Activated CD8-positive, alpha-beta T cell treated with anti-CD3 and anti-CD28 coated beads for 36 hours (primary cell): ENCODE results near the gene RBM8A. TPM values are rescaled to one million over a fixed set of nuclear protein-coding genes. Genes with fewer than 3 reads are reported as not detected.

ENCODE experiments used
- ATAC-seq: fragments of 200-7000 bp; cut with Tn5 transposase; one replicate; pipeline ENCODE4 v1.10.0; 2021; ENCODE audit warnings: mild to moderate bottlenecking, moderate library complexity
- CTCF ChIA-PET: fragments of 350-600 bp; sonication (Branson Sonifier 250); formaldehyde crosslinking; loops from one replicate; lab custom pipeline; 2021; ENCODE audit warnings: antibody characterized with exemption; lab: Charles Lee
- POLR2A ChIA-PET: fragments of 350-600 bp; sonication (Branson Sonifier 250); formaldehyde crosslinking; loops from one replicate; lab custom pipeline; 2021; ENCODE audit warnings: antibody characterized with exemption; lab: Charles Lee
- DNase-seq: peaks from one replicate; pipeline ENCODE4 v3.0.0-alpha.2; 2020
- H3K27ac Mint-ChIP-seq: one replicate; pipeline ENCODE4 v1.8.0; 2021; ENCODE audit warnings: mild to moderate bottlenecking, mixed read lengths
- H3K27me3 Mint-ChIP-seq: one replicate; pipeline ENCODE4 v1.8.0; 2021; ENCODE audit warnings: mixed read lengths
- H3K36me3 Mint-ChIP-seq: one replicate; pipeline ENCODE4 v1.8.0; 2021; ENCODE audit warnings: low read depth, mixed read lengths
- H3K4me1 Mint-ChIP-seq: one replicate; pipeline ENCODE4 v1.8.0; 2021; ENCODE audit warnings: low read depth, mixed read lengths
- H3K4me3 Mint-ChIP-seq: one replicate; pipeline ENCODE4 v1.8.0; 2021; ENCODE audit warnings: mild to moderate bottlenecking, moderate library complexity, mixed read lengths
- H3K9me3 Mint-ChIP-seq: one replicate; pipeline ENCODE4 v1.8.0; 2021; ENCODE audit warnings: mixed read lengths
- intact Hi-C: fragments of 100-400 bp; cut with micrococcal nuclease; formaldehyde crosslinking; loops from one replicate; pipeline ENCODE4 v1.10.0; 2022
- total RNA-seq, 2 experiments: library from RNA; stranded (reverse); gene quantifications; one replicate each; pipeline ENCODE4 v1.2.3, GENCODE V29; 2021
- TF ChIP-seq, protein P1 (sequence below): fragments of 200-600 bp; IDR thresholded peaks from one replicate; pipeline ENCODE4 v1.8.0; 2022; ENCODE audit warnings: antibody characterized with exemption, mild to moderate bottlenecking

RBM8A gene
- total RNA-seq, 2 experiments from 2014 or later: 261 to 269 TPM

DNA sequence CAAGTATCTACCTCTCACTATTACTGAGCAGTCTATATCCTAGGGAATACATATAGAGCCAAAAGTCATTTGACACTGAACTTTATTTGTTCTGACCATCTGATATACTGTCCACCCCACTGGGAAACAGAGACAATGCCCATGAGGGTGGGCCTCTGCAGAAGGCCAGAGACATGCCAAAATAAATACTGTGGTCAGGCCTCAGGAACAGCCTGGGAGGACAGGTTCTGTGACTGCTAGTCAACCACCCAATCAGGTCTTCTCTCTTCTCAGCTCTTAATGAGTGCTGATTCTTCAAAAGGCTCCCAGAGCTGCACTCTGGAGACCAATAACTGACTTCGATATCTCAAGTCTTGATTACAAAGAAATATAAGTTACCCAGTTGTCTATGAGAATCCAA lies 36.1 kb downstream of the RBM8A start:
- ChIA-PET POLR2A (interaction anchor here (1.0 kb wide), 1 partner anchor 32 kb away, joined by 3 read pairs; the partner anchor contains the start of gene PIAS3), CTCF (interaction anchor here (0.9 to 3.6 kb wide), 29 partner anchors 9 to 141 kb away, joined by 3 to 43 read pairs (median 6); partner anchors contain the start of genes ITGA10, NUDT17, PEX11B and RBM8A)
- ATAC-seq (no peak), DNase-seq (no peak)
- Mint-ChIP-seq H3K27me3 (peaks cover 1% of the 10 kb centered on the region), H3K36me3 (no peaks in the 10 kb centered on the region), H3K9me3 (no peaks in the 10 kb centered on the region), H3K27ac (no peak overlapping the region), H3K4me3 (no peak overlapping the region), H3K4me1 (peaks cover 6% of the 10 kb centered on the region)
- TF ChIP-seq, protein P1, sequence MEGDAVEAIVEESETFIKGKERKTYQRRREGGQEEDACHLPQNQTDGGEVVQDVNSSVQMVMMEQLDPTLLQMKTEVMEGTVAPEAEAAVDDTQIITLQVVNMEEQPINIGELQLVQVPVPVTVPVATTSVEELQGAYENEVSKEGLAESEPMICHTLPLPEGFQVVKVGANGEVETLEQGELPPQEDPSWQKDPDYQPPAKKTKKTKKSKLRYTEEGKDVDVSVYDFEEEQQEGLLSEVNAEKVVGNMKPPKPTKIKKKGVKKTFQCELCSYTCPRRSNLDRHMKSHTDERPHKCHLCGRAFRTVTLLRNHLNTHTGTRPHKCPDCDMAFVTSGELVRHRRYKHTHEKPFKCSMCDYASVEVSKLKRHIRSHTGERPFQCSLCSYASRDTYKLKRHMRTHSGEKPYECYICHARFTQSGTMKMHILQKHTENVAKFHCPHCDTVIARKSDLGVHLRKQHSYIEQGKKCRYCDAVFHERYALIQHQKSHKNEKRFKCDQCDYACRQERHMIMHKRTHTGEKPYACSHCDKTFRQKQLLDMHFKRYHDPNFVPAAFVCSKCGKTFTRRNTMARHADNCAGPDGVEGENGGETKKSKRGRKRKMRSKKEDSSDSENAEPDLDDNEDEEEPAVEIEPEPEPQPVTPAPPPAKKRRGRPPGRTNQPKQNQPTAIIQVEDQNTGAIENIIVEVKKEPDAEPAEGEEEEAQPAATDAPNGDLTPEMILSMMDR: no peak
- intact Hi-C loops: no loop called here

DNA sequence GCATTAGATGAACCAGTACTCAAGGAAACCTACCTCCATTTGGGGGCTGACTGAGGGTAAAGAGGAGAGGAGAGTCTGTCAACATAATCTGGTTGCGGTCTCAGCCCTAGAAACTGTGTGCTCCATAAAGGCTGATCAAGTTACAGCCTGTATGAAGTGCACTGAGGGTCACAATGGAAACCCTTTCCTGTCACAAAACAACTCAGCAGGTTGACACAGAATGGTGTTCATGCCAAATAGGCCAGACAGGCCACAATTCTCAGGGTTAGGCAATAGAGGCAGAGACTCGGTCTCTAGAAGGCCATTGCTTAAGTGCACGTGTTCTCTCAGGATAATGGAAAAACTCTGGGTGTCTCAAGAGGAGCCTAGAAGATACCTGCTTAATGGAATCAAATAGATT lies 37.6 kb downstream of the RBM8A start:
- no peak overlapping the region for H3K27ac Mint-ChIP-seq
- H3K9me3 Mint-ChIP-seq: no peaks in the 10 kb centered on the region
- peaks cover 8% of the 10 kb centered on the region for H3K27me3 Mint-ChIP-seq
- POLR2A ChIA-PET: interaction anchor here (0.6 kb wide), 1 partner anchor 41 kb away, joined by 3 read pairs; no protein-coding TSS in a partner anchor
- CTCF ChIA-PET: no interaction called here
- H3K4me3 Mint-ChIP-seq: no peak overlapping the region
- no peaks in the 10 kb centered on the region for H3K36me3 Mint-ChIP-seq
- H3K4me1 Mint-ChIP-seq: peaks cover 14% of the 10 kb centered on the region
- ATAC-seq (no peak), DNase-seq (no peak)
- intact Hi-C loops: no loop called here
- TF ChIP-seq, protein P1: no peak

DNA sequence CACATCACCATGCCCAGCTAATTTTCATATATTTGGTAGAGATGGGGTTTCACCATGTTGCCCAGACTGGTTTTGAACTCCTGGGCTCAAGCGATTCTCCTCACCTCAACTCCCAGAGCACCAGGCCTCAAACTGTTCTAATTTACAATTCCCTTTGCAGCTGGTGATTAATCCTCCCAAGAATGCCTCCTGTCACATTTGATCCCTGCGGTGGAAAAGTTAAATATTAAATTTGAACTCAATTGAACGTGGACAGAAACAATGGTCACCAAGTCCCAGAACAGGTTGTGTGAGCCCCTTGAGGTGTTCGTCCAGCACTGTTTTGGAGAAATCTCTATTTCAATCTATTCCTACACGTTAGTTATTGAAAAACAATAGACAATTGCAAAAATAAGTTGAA lies 39.7 kb downstream of the RBM8A start:
- H3K27ac Mint-ChIP-seq: no peak overlapping the region
- POLR2A ChIA-PET: interaction anchor here (1.0 kb wide), 1 partner anchor 31 kb away, joined by 3 read pairs; the partner anchor contains the start of gene PEX11B
- CTCF ChIA-PET: interaction anchor here (1.6 to 10.2 kb wide), 2 partner anchors 41 to 69 kb away, joined by 3 to 91 read pairs; partner anchors contain the start of gene NUDT17
- H3K9me3 Mint-ChIP-seq: no peaks in the 10 kb centered on the region
- H3K36me3 Mint-ChIP-seq: no peaks in the 10 kb centered on the region
- DNase-seq (no peak), ATAC-seq (no peak)
- H3K4me3 Mint-ChIP-seq: no peak overlapping the region
- intact Hi-C loops: no loop called here
- peaks cover 17% of the 10 kb centered on the region for H3K27me3 Mint-ChIP-seq
- TF ChIP-seq, protein P1: no peak
- peaks cover 17% of the 10 kb centered on the region for H3K4me1 Mint-ChIP-seq

DNA sequence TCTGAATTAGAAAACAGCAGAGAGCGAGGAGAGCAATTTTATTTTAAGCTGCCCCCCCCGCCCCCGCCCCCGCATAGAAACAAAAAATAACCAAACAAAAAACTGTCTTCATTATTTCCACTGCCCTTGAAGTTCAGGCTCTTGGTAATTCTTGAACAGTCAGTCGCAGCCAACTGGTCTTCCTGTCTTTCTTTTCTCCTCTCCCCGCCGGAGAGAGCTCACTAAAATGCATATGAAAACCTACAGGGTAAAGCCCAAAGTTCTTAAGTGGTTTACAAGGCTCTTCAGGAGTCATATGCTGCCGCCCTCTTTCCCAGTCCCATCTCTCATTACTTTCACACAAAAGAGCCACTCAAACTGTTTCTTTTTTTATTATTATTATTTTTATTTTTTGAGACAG lies 40.5 kb downstream of the RBM8A start:
- peaks cover 18% of the 10 kb centered on the region for H3K27me3 Mint-ChIP-seq
- peaks cover 17% of the 10 kb centered on the region for H3K4me1 Mint-ChIP-seq
- TF ChIP-seq, protein P1: no peak
- H3K9me3 Mint-ChIP-seq: no peaks in the 10 kb centered on the region
- no peak for ATAC-seq
- intact Hi-C loops: no loop called here
- H3K27ac Mint-ChIP-seq: no peak overlapping the region
- peak overlapping the region; percentile 54 for H3K4me3 Mint-ChIP-seq
- no peak for DNase-seq
- POLR2A ChIA-PET: interaction anchor here (1.0 kb wide), 1 partner anchor 69 kb away, joined by 3 read pairs; no protein-coding TSS in a partner anchor
- H3K36me3 Mint-ChIP-seq: no peaks in the 10 kb centered on the region
- CTCF ChIA-PET: interaction anchor here (0.8 to 10.2 kb wide), 3 partner anchors 8 to 70 kb away, joined by 3 to 91 read pairs (median 3); partner anchors contain the start of gene NUDT17

DNA sequence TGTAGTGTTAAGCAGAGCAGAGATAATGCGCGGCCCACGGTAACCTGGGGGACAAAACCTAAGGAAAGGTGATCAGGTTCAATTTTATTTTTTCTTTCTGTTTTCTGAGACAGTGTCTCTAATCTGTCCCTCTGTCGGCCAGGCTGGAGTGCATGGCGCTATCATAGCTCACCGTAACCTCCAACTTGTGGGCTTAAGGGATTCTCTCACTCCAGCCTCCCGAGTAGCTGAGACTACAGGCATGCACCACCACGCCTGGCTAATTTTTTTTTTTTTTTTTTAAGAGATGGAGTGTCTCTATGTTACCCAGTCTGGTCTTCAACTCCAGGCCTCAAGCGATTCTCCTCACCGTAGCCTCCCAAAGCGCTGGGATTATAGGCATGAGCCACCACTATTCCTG lies 40.9 kb downstream of the RBM8A start:
- Mint-ChIP-seq H3K4me3 (peak overlapping the region; percentile 74), H3K27ac (no peak overlapping the region), H3K27me3 (peaks cover 18% of the 10 kb centered on the region), H3K36me3 (no peaks in the 10 kb centered on the region), H3K4me1 (peaks cover 17% of the 10 kb centered on the region), H3K9me3 (no peaks in the 10 kb centered on the region)
- CTCF ChIA-PET: interaction anchor here (0.8 to 10.2 kb wide), 3 partner anchors 9 to 40 kb away, joined by 3 to 91 read pairs (median 7); partner anchors contain the start of gene NUDT17
- intact Hi-C loops: no loop called here
- no peak for ATAC-seq
- POLR2A ChIA-PET: interaction anchor here (1.0 to 1.1 kb wide), 2 partner anchors 14 to 69 kb away, joined by 3 read pairs; no protein-coding TSS in a partner anchor
- TF ChIP-seq, protein P1: no peak
- DNase-seq: no peak
